Bronchus fibroblast of lung (primary cell): ENCODE measurements around the gene SNX2. TPM values are rescaled to one million over a fixed set of nuclear protein-coding genes. Genes with fewer than 3 reads are reported as not detected.

Experiments used
- total RNA-seq: library from RNA; depleted of rRNA; stranded (reverse); fragments of >200 nt; gene quantifications from 2 replicates; pipeline ENCODE4 v1.2.3, GENCODE V29; 2015

SNX2 gene, protein sequence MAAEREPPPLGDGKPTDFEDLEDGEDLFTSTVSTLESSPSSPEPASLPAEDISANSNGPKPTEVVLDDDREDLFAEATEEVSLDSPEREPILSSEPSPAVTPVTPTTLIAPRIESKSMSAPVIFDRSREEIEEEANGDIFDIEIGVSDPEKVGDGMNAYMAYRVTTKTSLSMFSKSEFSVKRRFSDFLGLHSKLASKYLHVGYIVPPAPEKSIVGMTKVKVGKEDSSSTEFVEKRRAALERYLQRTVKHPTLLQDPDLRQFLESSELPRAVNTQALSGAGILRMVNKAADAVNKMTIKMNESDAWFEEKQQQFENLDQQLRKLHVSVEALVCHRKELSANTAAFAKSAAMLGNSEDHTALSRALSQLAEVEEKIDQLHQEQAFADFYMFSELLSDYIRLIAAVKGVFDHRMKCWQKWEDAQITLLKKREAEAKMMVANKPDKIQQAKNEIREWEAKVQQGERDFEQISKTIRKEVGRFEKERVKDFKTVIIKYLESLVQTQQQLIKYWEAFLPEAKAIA
- total RNA-seq, result 37.2 and 37.9 TPM in 2 replicates

DNA sequence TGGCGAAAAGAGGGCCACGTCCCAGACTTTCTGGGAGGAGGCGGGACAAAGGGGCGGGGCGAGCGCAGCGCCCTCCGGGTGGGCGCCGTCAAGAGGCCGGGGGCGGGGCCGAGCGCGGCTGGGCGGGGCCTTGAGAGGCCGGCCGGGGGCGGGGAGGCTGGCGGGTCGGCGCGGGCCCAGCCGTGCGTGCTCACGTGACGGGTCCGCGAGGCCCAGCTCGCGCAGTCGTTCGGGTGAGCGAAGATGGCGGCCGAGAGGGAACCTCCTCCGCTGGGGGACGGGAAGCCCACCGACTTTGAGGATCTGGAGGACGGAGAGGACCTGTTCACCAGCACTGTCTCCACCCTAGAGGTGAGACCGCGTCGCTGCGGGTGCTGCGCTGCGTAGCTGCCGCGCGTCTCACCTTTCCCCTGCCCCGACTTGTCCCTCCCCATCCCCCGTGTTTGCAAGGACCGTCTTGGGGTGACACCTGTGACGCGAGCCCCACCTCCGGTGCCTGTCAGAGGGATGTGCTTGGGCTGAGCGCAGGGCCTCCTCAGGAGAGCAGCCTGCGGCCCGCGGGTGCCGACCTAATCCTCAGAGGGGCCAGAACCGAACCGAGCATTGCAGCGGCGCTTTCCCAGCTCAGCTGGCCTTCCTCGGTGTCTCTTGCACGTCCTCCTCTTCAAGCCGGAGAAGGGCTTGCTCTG, at the start of gene SNX2:
SNX2 (plus strand) TSS at position 220 of the 689 bp plus-strand sequence; CDS start at position 244, 24 bp downstream.

GRCh38 chr5:122845229-122846050, 70.6 kb downstream of the SNX2 start, which contains the start of gene SNX24:
Gene SNX24 (plus strand): TSS chr5:122845613. CDS start chr5:122845634, 21 bp downstream.

Other genes starting within 250 kb of the SNX2 start
- gene SNX24, start 70.5 kb downstream of the SNX2 start, total RNA-seq, result 17.8 and 20.3 TPM in 2 replicates